GM23338 (cell line): ENCODE results near the gene HELQ. TPM values are rescaled to one million over a fixed set of nuclear protein-coding genes. Genes with fewer than 3 reads are reported as not detected.

Experiments used
- ATAC-seq: fragments of 200-7000 bp; cut with Tn5 transposase; 3 replicates; pipeline ENCODE4 v1.9.1; 2020
- DNase-seq: peaks from one replicate; pipeline ENCODE4 v3.0.0-alpha.2; 2015; ENCODE audit warnings: low spot score
- H2AFZ ChIP-seq: fragments of 200-600 bp; sonication (generic); 2 replicates; pipeline ENCODE4 v1.8.0; 2016; ENCODE audit warnings: antibody characterized with exemption, mild to moderate bottlenecking, moderate library complexity
- H3F3A ChIP-seq: fragments of 200-600 bp; sonication (generic); replicated peaks from 2 replicates; pipeline ENCODE4 v1.8.0; 2017; ENCODE audit warnings: antibody characterized with exemption, mixed run types, low read depth
- H3K27ac ChIP-seq: fragments of 200-600 bp; sonication (generic); 2 replicates; pipeline ENCODE4 v1.6.1; 2016; ENCODE audit warnings: low read depth
- H3K27me3 ChIP-seq: fragments of 200-600 bp; sonication (generic); 2 replicates; pipeline ENCODE4 v1.8.0; 2016; ENCODE audit warnings: mild to moderate bottlenecking, mixed run types, moderate library complexity; ENCODE audit not compliant: insufficient read depth
- H3K36me3 ChIP-seq: fragments of 200-600 bp; sonication (generic); 2 replicates; pipeline ENCODE4 v1.8.0; 2016; ENCODE audit warnings: mild to moderate bottlenecking; ENCODE audit not compliant: insufficient read depth
- H3K4me1 ChIP-seq: fragments of 200-600 bp; sonication (generic); 2 replicates; pipeline ENCODE4 v1.8.0; 2016; ENCODE audit warnings: mild to moderate bottlenecking, moderate library complexity; ENCODE audit not compliant: insufficient read depth
- H3K4me2 ChIP-seq: fragments of 200-600 bp; sonication (generic); 2 replicates; pipeline ENCODE4 v1.7.1; 2017; ENCODE audit warnings: mixed run types
- H3K4me3 ChIP-seq: fragments of 200-600 bp; sonication (generic); 2 replicates; pipeline ENCODE4 v1.6.1; 2016; ENCODE audit warnings: mixed run types
- H3K79me2 ChIP-seq: fragments of 200-600 bp; sonication (generic); replicated peaks from 2 replicates; pipeline ENCODE4 v1.8.0; 2017; ENCODE audit warnings: mild to moderate bottlenecking; ENCODE audit not compliant: insufficient read depth
- H3K9me2 ChIP-seq: fragments of 200-600 bp; sonication (generic); 2 replicates; pipeline ENCODE4 v1.8.0; 2017; ENCODE audit not compliant: insufficient read depth
- H4K20me1 ChIP-seq: fragments of 200-600 bp; sonication (generic); replicated peaks from 2 replicates; pipeline ENCODE4 v1.8.0; 2017; ENCODE audit warnings: mild to moderate bottlenecking; ENCODE audit not compliant: insufficient read depth
- H3K27ac Mint-ChIP-seq: 2 replicates; pipeline ENCODE4 v1.8.0; 2020; ENCODE audit warnings: inconsistent platforms, mild to moderate bottlenecking, moderate library complexity, mixed read lengths
- H3K27me3 Mint-ChIP-seq: 3 replicates; pipeline ENCODE4 v1.8.0; 2022; ENCODE audit warnings: low read depth, mild to moderate bottlenecking, moderate library complexity, mixed read lengths, inconsistent platforms; ENCODE audit not compliant: insufficient read depth, poor library complexity
- H3K36me3 Mint-ChIP-seq: 3 replicates; pipeline ENCODE4 v1.8.0; 2021; ENCODE audit warnings: low read depth, mild to moderate bottlenecking, inconsistent platforms, moderate library complexity, mixed read lengths
- H3K4me1 Mint-ChIP-seq: 3 replicates; pipeline ENCODE4 v1.8.0; 2020; ENCODE audit warnings: mild to moderate bottlenecking, inconsistent platforms, mixed read lengths
- H3K4me3 Mint-ChIP-seq: 3 replicates; pipeline ENCODE4 v1.8.0; 2021; ENCODE audit warnings: moderate library complexity, mild to moderate bottlenecking, inconsistent platforms, mixed read lengths
- H3K9me3 Mint-ChIP-seq: 3 replicates; pipeline ENCODE4 v1.8.0; 2020; ENCODE audit warnings: moderate library complexity, mild to moderate bottlenecking, inconsistent platforms, mixed read lengths
- CREB1 ChIP-seq: fragments of 250-450 bp; sonication (Bioruptor Pico); IDR thresholded peaks from 2 replicates; pipeline ENCODE4 v1.5.0; 2020; ENCODE audit warnings: low read depth, mild to moderate bottlenecking, moderate library complexity
- CTCF ChIP-seq, 2 experiments: fragments of 200-600 bp in 1 of 2; sonication (generic) in 1 of 2; conservative IDR thresholded peaks; 2 replicates each; pipeline versions ENCODE4 v1.5.1 to v1.6.1; 2016 to 2017; ENCODE audit warnings: antibody characterized with exemption in 2 of 2, low read depth in 2 of 2, mild to moderate bottlenecking in 2 of 2, moderate library complexity in 1 of 2
- ETS1 ChIP-seq: IDR thresholded peaks from 2 replicates; pipeline ENCODE4 v1.6.1; 2016; ENCODE audit warnings: antibody characterized with exemption
- EZH2 ChIP-seq: fragments of 200-600 bp; sonication (generic); IDR thresholded peaks from one replicate; pipeline ENCODE4 v1.8.0; 2017; ENCODE audit warnings: antibody characterized with exemption, mild to moderate bottlenecking, low read depth; ENCODE audit not compliant: unreplicated experiment
- EZH2phosphoT487 ChIP-seq: fragments of 200-600 bp; sonication (generic); IDR thresholded peaks from one replicate; pipeline ENCODE4 v1.8.1; 2018; ENCODE audit warnings: antibody characterized with exemption; ENCODE audit not compliant: unreplicated experiment
- JUNB ChIP-seq: IDR thresholded peaks from one replicate; pipeline ENCODE4 v1.6.1; 2016; ENCODE audit warnings: antibody characterized with exemption; ENCODE audit not compliant: unreplicated experiment
- NANOG ChIP-seq: IDR thresholded peaks from 2 replicates; pipeline ENCODE4 v1.6.1; 2016; ENCODE audit warnings: antibody characterized with exemption, borderline replicate concordance
- POLR2AphosphoS5 ChIP-seq: IDR thresholded peaks from 2 replicates; pipeline ENCODE4 v1.6.1; 2016; ENCODE audit warnings: antibody characterized with exemption, low read depth
- REST ChIP-seq: IDR thresholded peaks from one replicate; pipeline ENCODE4 v1.6.1; 2018; ENCODE audit warnings: antibody characterized with exemption; ENCODE audit not compliant: unreplicated experiment
- STAT1 ChIP-seq: IDR thresholded peaks from one replicate; pipeline ENCODE4 v1.6.1; 2016; ENCODE audit warnings: antibody characterized with exemption; ENCODE audit not compliant: unreplicated experiment
- ZNF114 ChIP-seq: fragments of 250-450 bp; sonication (Bioruptor Pico); IDR thresholded peaks from 2 replicates; pipeline ENCODE4 v1.5.0; 2020; ENCODE audit warnings: mild to moderate bottlenecking, moderate library complexity
- ZNF331 ChIP-seq: fragments of 250-450 bp; sonication (Bioruptor Pico); IDR thresholded peaks from 2 replicates; pipeline ENCODE4 v1.5.0; 2020; ENCODE audit warnings: low read depth, mild to moderate bottlenecking, moderate library complexity
- ZNF462 ChIP-seq: fragments of 250-450 bp; sonication (Bioruptor Pico); IDR thresholded peaks from 2 replicates; pipeline ENCODE4 v1.5.0; 2020; ENCODE audit warnings: mild to moderate bottlenecking, moderate library complexity
- polyA plus RNA-seq: library from polyadenylated mRNA; unstranded; fragments of >200 nt; fragmentation: Nextera tagmentation; extraction: Ambion mirVana; gene quantifications from 2 replicates; pipeline ENCODE4 v1.2.1, GENCODE V29; 2016
- total RNA-seq: library from RNA; depleted of rRNA; stranded (reverse); fragments of >200 nt; shearing (Covaris generic); gene quantifications from 2 replicates; pipeline ENCODE4 v1.2.3, GENCODE V29; 2014

HELQ gene
- total and polyA plus RNA-seq, 2 experiments from 2014 or later: 6.8 to 8.1 TPM

- no peak for TF ChIP-seq CREB1 (CRISPR knock-in tag)
- TF ChIP-seq POLR2AphosphoS5: no peak
- TF ChIP-seq EZH2: no peak
These were observed 15.3 kb downstream of the HELQ start (continued) for GRCh38 chr4:83440148-83440814.

- no peak overlapping the region for H3K4me3 Mint-ChIP-seq
- no peak overlapping the region for H3K27ac ChIP-seq
- no peaks in the 10 kb centered on the region for H3K27me3 ChIP-seq
- no peaks in the 10 kb centered on the region for H3K79me2 ChIP-seq
- ATAC-seq: no peak
- H3K4me3 ChIP-seq: no peak overlapping the region
- H3K4me1 Mint-ChIP-seq: no peaks in the 10 kb centered on the region
- peaks cover 3% of the 10 kb centered on the region for H3K27me3 Mint-ChIP-seq
- H2AFZ ChIP-seq: no peak overlapping the region
- no peaks in the 10 kb centered on the region; the same call in 1 of the 3 replicates for H3K36me3 Mint-ChIP-seq
- no peaks in the 10 kb centered on the region for H3F3A ChIP-seq
- H3K9me2 ChIP-seq: no peaks in the 10 kb centered on the region
- no peaks in the 10 kb centered on the region; the same call in 1 of the 2 replicates for H4K20me1 ChIP-seq
- H3K4me1 ChIP-seq: no peaks in the 10 kb centered on the region
- DNase-seq: no peak
- H3K36me3 ChIP-seq: 0 out of 2 replicates have a peak, but pooled peaks cover 7% of the 10 kb centered on the region
- no peaks in the 10 kb centered on the region for H3K9me3 Mint-ChIP-seq
- no peak overlapping the region for H3K27ac Mint-ChIP-seq
- H3K4me2 ChIP-seq: no peak overlapping the region
- TF ChIP-seq POLR2AphosphoS5 (no peak), CTCF (conservative IDR thresholded peaks at IDR 0.05; ENCODE audit: low read depth in 2 of 2) (no peak), ZNF114 (CRISPR knock-in tag) (no peak), JUNB (no peak), ZNF331 (CRISPR knock-in tag) (no peak), EZH2phosphoT487 (no peak), ZNF462 (CRISPR knock-in tag) (no peak), EZH2 (no peak), NANOG (no peak), REST (no peak), ETS1 (no peak), STAT1 (no peak)
These were observed 16.9 kb downstream of the HELQ start for GRCh38 chr4:83438719-83439118.
